ENCODE measurements around the gene TFAP2A. TPM values are rescaled to one million over a fixed set of nuclear protein-coding genes. Genes with fewer than 3 reads are reported as not detected.

Gene TFAP2A
- total RNA-seq, 6 experiments from 2014 or later = 0.07 to 0.18 (median 0.12) TPM; not detected in 3

DNA sequence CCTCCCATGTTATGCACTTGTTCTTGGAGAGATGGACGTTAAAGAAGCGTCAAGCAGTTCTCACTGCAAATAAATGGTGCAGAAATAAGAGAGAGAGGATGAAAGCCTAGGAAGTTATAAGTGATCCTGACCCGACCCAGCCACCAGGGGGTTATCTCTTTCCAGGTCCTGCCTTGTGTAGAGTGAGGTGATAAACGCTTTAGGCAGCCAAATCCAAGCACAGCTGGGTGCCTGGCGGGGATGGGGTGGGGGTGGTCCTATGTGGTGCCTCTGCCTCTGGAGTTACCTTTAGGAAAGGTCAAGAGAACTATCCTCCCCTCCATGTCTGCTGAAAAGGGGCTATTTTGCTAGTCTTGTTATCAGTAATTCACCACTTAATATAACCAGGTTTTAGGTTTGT, 9.2 kb upstream of the TFAP2A start:
- peaks cover 0 to 11% (median 0%) of the 10 kb centered on the region in 4 donors for H3K4me1 ChIP-seq
- ATAC-seq (no peak), DNase-seq (no peak)
- no peaks in the 10 kb centered on the region for H3K9me3 ChIP-seq
- TF ChIP-seq CTCF (IDR thresholded peaks at IDR 0.05) (no peak), POLR2A (IDR thresholded peaks at IDR 0.05) (no peak)
- H3K36me3 ChIP-seq = no peaks in the 10 kb centered on the region
- intact Hi-C loops (cut with DNase I) = no loop called here
- H3K27me3 ChIP-seq = peaks cover 7 to 40% of the 10 kb centered on the region in 2 donors
- H3K27ac ChIP-seq = no peak overlapping the region
- 4% methylated on average over 4 of the region's 5 CpGs for WGBS (ENCODE audit: insufficient coverage, low coverage, low lambda C conversion rate, missing lambda C conversion rate)
- H3K4me3 ChIP-seq = no peak overlapping the region

DNA sequence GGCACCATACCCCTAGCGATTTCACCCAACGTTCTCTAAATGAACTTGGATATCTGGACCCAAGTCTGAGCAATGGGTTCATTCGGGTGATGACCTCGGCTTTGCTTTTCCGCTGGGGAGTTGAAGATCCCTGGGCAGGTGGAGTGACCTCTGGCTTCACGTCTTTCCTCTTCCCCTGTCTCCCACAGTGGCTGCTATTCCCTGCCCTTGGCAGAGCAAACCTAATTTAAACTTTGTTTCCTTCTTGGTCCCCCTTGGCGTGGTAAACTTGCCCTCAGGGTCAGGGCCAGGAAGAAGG, 7.8 kb upstream of the TFAP2A start:
- Histone ChIP-seq H3K27ac (no peak overlapping the region), H3K36me3 (no peaks in the 10 kb centered on the region), H3K4me3 (no peak overlapping the region), H3K27me3 (peaks cover 11 to 52% of the 10 kb centered on the region in 2 donors), H3K4me1 (peaks cover 0 to 11% (median 0%) of the 10 kb centered on the region in 4 donors), H3K9me3 (no peaks in the 10 kb centered on the region)
- WGBS (ENCODE audit: insufficient coverage, low coverage, low lambda C conversion rate, missing lambda C conversion rate) = 13% methylated on average over 1 of the region's 7 CpGs
- no peak for ATAC-seq
- DNase-seq = no peak
- intact Hi-C loops (cut with DNase I) = no loop called here
- TF ChIP-seq CTCF (IDR thresholded peaks at IDR 0.05) (no peak), POLR2A (IDR thresholded peaks at IDR 0.05) (no peak)

- H3K27ac ChIP-seq = no peak overlapping the region
- H3K9me3 ChIP-seq = no peaks in the 10 kb centered on the region
- ATAC-seq (no peak), DNase-seq (no peak)
- intact Hi-C loops (cut with DNase I) = no loop called here
- no peak overlapping the region for H3K4me3 ChIP-seq
- TF ChIP-seq CTCF (IDR thresholded peaks at IDR 0.05) = no peak
- H3K4me1 ChIP-seq = peaks cover 0 to 13% (median 0%) of the 10 kb centered on the region in 4 donors
- 7% methylated on average over 12 of the region's 39 CpGs for WGBS (ENCODE audit: insufficient coverage, low coverage, low lambda C conversion rate, missing lambda C conversion rate)
- H3K36me3 ChIP-seq = no peaks in the 10 kb centered on the region
- peaks cover 17 to 57% of the 10 kb centered on the region in 2 donors for H3K27me3 ChIP-seq
Measured at GRCh38 chr6:10421921-10422736, 7.3 kb upstream of the TFAP2A start.

DNA sequence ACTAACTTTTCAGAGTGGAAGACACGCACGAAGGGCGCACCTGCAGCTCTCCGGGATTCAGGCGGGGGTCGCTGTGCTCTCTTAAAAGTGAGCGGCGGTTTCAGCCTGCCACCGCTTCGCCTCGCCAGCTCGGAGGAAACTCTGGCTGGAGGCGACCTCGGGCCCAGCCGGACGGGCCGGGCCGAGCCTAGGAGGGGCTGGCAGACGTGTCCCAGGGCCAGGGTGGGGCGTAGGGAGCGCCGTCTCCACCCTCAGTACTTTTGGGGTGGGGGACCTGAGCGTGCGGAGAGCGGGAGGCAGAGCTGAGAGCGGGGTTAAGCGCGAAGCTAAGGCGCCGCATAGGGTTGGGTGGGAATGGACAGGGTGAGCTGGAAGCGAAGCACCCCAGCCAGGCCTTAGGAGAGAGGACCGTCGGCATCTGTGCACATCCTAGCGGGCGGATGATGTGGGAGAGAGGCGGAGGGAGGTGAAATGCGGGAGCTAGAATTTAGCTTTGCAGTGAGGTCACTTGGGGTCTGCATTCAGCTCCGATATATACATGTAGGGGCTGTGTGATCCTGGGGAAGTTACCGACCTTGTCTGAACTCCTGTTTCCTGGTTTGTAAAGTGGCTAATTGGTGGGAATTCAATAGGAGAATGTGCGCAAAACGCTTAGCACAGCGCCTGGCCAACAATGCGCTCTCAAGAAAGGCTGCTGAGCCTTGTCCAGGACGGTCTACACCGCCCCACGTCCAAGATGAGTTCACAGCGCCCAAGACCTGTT, 6.5 kb upstream of the TFAP2A start:
- under 1% methylated on average over 30 of the region's 47 CpGs for WGBS (ENCODE audit: insufficient coverage, low coverage, low lambda C conversion rate, missing lambda C conversion rate)
- ATAC-seq = no peak
- H3K4me1 ChIP-seq = peaks cover 0 to 15% (median 0%) of the 10 kb centered on the region in 4 donors

More for the DNA sequence above, 6.5 kb upstream of the TFAP2A start:
- TF ChIP-seq POLR2A (IDR thresholded peaks at IDR 0.05) = no peak
- TF ChIP-seq CTCF (IDR thresholded peaks at IDR 0.05) = no peak
- H3K36me3 ChIP-seq = no peaks in the 10 kb centered on the region
- no peaks in the 10 kb centered on the region for H3K9me3 ChIP-seq
- no peak overlapping the region for H3K27ac ChIP-seq
- H3K4me3 ChIP-seq = no peak overlapping the region
- no peak for DNase-seq
- intact Hi-C loops (cut with DNase I) = no loop called here
- peaks cover 22 to 64% of the 10 kb centered on the region in 2 donors for H3K27me3 ChIP-seq

Measured in right lobe of liver (tissue), 6 donors.